ENCODE data around the gene PTPN11. TPM values are rescaled to one million over a fixed set of nuclear protein-coding genes. Genes with fewer than 3 reads are reported as not detected.

PTPN11 gene
- total and polyA plus RNA-seq, 10 of the 15 experiments (the other 5 are each of a cell fraction or from before 2014, with no cell fraction given) = 14.6 to 85.2 (median 58.6) TPM

GRCh38 chr12:112422531-112422930 lies 3.8 kb downstream of the PTPN11 start:
- no peak for ATAC-seq
- Histone ChIP-seq H3K36me3 (ENCODE audit: control insufficient read depth in 2 of 2, insufficient read depth in 2 of 2, low read length in 1 of 2) (peaks cover 0 to 2% of the 10 kb centered on the region in 2 experiments; a peak in 1 of 4 replicates), H3K27ac (ENCODE audit: control insufficient read depth, insufficient read depth) (no peak overlapping the region), H4K20me1 (ENCODE audit: control insufficient read depth, insufficient read depth) (0 out of 2 replicates have a peak, but pooled peaks cover 2% of the 10 kb centered on the region), H3K4me3 (no peak overlapping the region), H3K27me3 (replicated peaks in 1 of 2; ENCODE audit: control insufficient read depth in 2 of 2, insufficient read depth in 2 of 2, low read length in 1 of 2) (no peaks in the 10 kb centered on the region), H2AFZ (ENCODE audit: control insufficient read depth, low read depth, low read length) (no peak overlapping the region), H3K9ac (ENCODE audit: control insufficient read depth, insufficient read depth, low read length) (no peak overlapping the region), H3K4me1 (ENCODE audit: control insufficient read depth, insufficient read depth, low read length) (peaks cover 9% of the 10 kb centered on the region), H3K9me3 (replicated peaks; ENCODE audit: control insufficient read depth, insufficient read depth, low read length) (no peaks in the 10 kb centered on the region), H3K79me2 (ENCODE audit: control insufficient read depth, insufficient read depth, low read length) (peaks cover 77% of the 10 kb centered on the region), H3K4me2 (ENCODE audit: control insufficient read depth, insufficient read depth) (peak overlapping the region; percentile 65)
- in situ Hi-C loops (cut with MboI) (no loop called here), intact Hi-C loops (cut with micrococcal nuclease; ENCODE audit: unreplicated experiment) (no loop called here)
- ChIA-PET POLR2A (interaction anchor here (1.2 kb wide), 1 partner anchor 18 kb away, joined by 3 read pairs; no protein-coding TSS in a partner anchor), CTCF (interaction anchor here (0.5 to 1.6 kb wide), 2 partner anchors 12 to 117 kb away, joined by 3 to 4 read pairs; no protein-coding TSS in a partner anchor), RAD21 (ENCODE audit: unreplicated experiment) (no interaction called here), SMC1A (ENCODE audit: uncharacterized antibody, unreplicated experiment) (interaction anchor here (0.6 to 1.5 kb wide), 2 partner anchors 12 to 445 kb away, joined by 3 to 4 read pairs; no protein-coding TSS in a partner anchor)
- BruUV-seq (replicated peaks) = no TSS peak
- TF ChIP-seq NBN (IDR thresholded peaks at IDR 0.05) = no peak
- no peak for FAIRE-seq
- DNase-seq (ENCODE audit: low read depth, low spot score) = no peak
- 54% methylated on average over 5 of the region's 5 CpGs for WGBS (ENCODE audit: insufficient coverage, insufficient replicate concordance, low lambda C conversion rate, missing lambda C conversion rate)

GRCh38 chr12:112424126-112424525 lies 5.4 kb downstream of the PTPN11 start:
- POLR2A ChIA-PET = no interaction called here
- in situ Hi-C loops (cut with MboI) (no loop called here), intact Hi-C loops (cut with micrococcal nuclease; ENCODE audit: unreplicated experiment) (no loop called here)
- SMC1A ChIA-PET (ENCODE audit: uncharacterized antibody, unreplicated experiment) = interaction anchor here (1.1 kb wide), 1 partner anchor 19 kb away, joined by 3 read pairs; no protein-coding TSS in a partner anchor
- no TSS peak for BruUV-seq (replicated peaks)
- FAIRE-seq = no peak
- WGBS (ENCODE audit: insufficient coverage, insufficient replicate concordance, low lambda C conversion rate, missing lambda C conversion rate) = 96% methylated on average over 3 of the region's 3 CpGs
- CTCF ChIA-PET = interaction anchor here (0.6 kb wide), 2 partner anchors 22 to 69 kb away, joined by 3 to 5 read pairs; no protein-coding TSS in a partner anchor
- H3K4me1 ChIP-seq (ENCODE audit: control insufficient read depth, insufficient read depth, low read length) = peaks cover 9% of the 10 kb centered on the region
- no peaks in the 10 kb centered on the region for H3K9me3 ChIP-seq (replicated peaks; ENCODE audit: control insufficient read depth, insufficient read depth, low read length)
- 0 out of 2 replicates have a peak, but pooled peaks cover 2% of the 10 kb centered on the region for H4K20me1 ChIP-seq (ENCODE audit: control insufficient read depth, insufficient read depth)
- DNase-seq (ENCODE audit: low read depth, low spot score) = no peak
- H3K9ac ChIP-seq (ENCODE audit: control insufficient read depth, insufficient read depth, low read length) = no peak overlapping the region
- no peak overlapping the region for H3K27ac ChIP-seq (ENCODE audit: control insufficient read depth, insufficient read depth)
- no peak overlapping the region; the same call in 1 of the 2 replicates for H3K4me3 ChIP-seq
- H3K4me2 ChIP-seq (ENCODE audit: control insufficient read depth, insufficient read depth) = 0 out of 2 replicates have a peak overlapping the region, but pooled peaks have one; percentile 54
- RAD21 ChIA-PET (ENCODE audit: unreplicated experiment) = no interaction called here
- TF ChIP-seq IRF5 (IDR thresholded peaks at IDR 0.05; ENCODE audit: borderline replicate concordance) = no peak
- TF ChIP-seq TARDBP (IDR thresholded peaks at IDR 0.05; ENCODE audit: borderline replicate concordance) = no peak
- TF ChIP-seq FOXK2 (IDR thresholded peaks at IDR 0.05) = no peak
- no peak for TF ChIP-seq RBBP5 (conservative IDR thresholded peaks at IDR 0.05)
- no peak for TF ChIP-seq RB1 (IDR thresholded peaks at IDR 0.05; ENCODE audit: borderline replicate concordance)
- TF ChIP-seq HCFC1 (IDR thresholded peaks at IDR 0.05; ENCODE audit: low read length) = no peak
- no peak overlapping the region for H2AFZ ChIP-seq (ENCODE audit: control insufficient read depth, low read depth, low read length)
- peaks cover 72% of the 10 kb centered on the region for H3K79me2 ChIP-seq (ENCODE audit: control insufficient read depth, insufficient read depth, low read length)
- ATAC-seq = no peak
- H3K36me3 ChIP-seq (ENCODE audit: control insufficient read depth in 2 of 2, insufficient read depth in 2 of 2, low read length in 1 of 2) = peaks cover 0 to 2% of the 10 kb centered on the region in 2 experiments; a peak in 1 of 4 replicates
- H3K27me3 ChIP-seq (replicated peaks in 1 of 2; ENCODE audit: control insufficient read depth in 2 of 2, insufficient read depth in 2 of 2, low read length in 1 of 2) = no peaks in the 10 kb centered on the region

Data from GM12878 (cell line).